Sigmoid colon (tissue), 7 donors: ENCODE data around the gene PRSS48. TPM values are rescaled to one million over a fixed set of nuclear protein-coding genes. Genes with fewer than 3 reads are reported as not detected.
"Not testable (repeated sequence)": the region's sequence is repeated elsewhere in the genome, so short reads cannot be mapped to it uniquely, and the experiment has no call there.

Experiments
- DNase-seq: peaks from one replicate; pipeline ENCODE4 v3.0.0-alpha.2; 2019
- H3K27ac ChIP-seq, 4 donors: fragments of 200-600 bp; sonication (generic); one replicate each; pipeline ENCODE4 v1.5.1; 2016 to 2019; ENCODE audit warnings: mild to moderate bottlenecking in 1 of 4
- H3K27me3 ChIP-seq, 3 donors: fragments of 200-600 bp; sonication (generic); one replicate each; pipeline ENCODE4 v1.5.1; 2019; ENCODE audit warnings: mild to moderate bottlenecking in 1 of 3
- H3K36me3 ChIP-seq, 4 donors: fragments of 200-600 bp; sonication (generic); one replicate each; pipeline ENCODE4 v1.5.1; 2016 to 2019
- H3K4me1 ChIP-seq, 4 donors: fragments of 200-600 bp; sonication (generic); one replicate each; pipeline ENCODE4 v1.5.1; 2017 to 2019
- H3K4me3 ChIP-seq, 4 donors: fragments of 200-600 bp; sonication (generic); one replicate each; pipeline ENCODE4 v1.5.1; 2017 to 2019; ENCODE audit warnings: mild to moderate bottlenecking in 2 of 4, moderate library complexity in 1 of 4
- H3K9me3 ChIP-seq, 4 donors: fragments of 200-600 bp in 3 of 4; sonication (generic) in 3 of 4; one replicate each; pipeline versions ENCODE4 v1.5.1 to v1.6.1; 2013 to 2019
- EP300 ChIP-seq, 4 donors: sonication (generic); formaldehyde crosslinking; IDR thresholded peaks; one replicate each; pipeline ENCODE4 v1.6.1; 2017; ENCODE audit warnings: antibody characterized with exemption in 4 of 4
- POLR2A ChIP-seq, 2 donors: fragments of 450-650 bp; IDR thresholded peaks; one replicate each; pipeline ENCODE4 v1.6.1; 2016; ENCODE audit warnings: antibody characterized with exemption in 2 of 2, mild to moderate bottlenecking in 2 of 2, moderate library complexity in 2 of 2
- POLR2AphosphoS5 ChIP-seq, 4 donors: sonication (generic); formaldehyde crosslinking; IDR thresholded peaks; one replicate each; pipeline ENCODE4 v1.6.1; 2017; ENCODE audit warnings: antibody characterized with exemption in 4 of 4
- WGBS, 2 donors: extraction: QIAGEN DNeasy Blood & Tissue Kit; methylation state at CpG; one replicate each; pipeline ENCODE4 v1.1.7; 2013; 5-methylcytosine and 5-hydroxymethylcytosine counted together
- intact Hi-C: fragments of 100-400 bp; cut with DNase I; formaldehyde crosslinking; loops from one replicate; pipeline ENCODE4 v1.15.1; 2023
- polyA plus RNA-seq, 3 donors: library from polyadenylated mRNA; stranded (reverse); fragments of 200-250 nt; gene quantifications; one replicate each; pipeline ENCODE4 v1.2.3, GENCODE V29; 2013
- total RNA-seq, 4 donors: library from RNA; depleted of rRNA; stranded (reverse); fragments of >200 nt; gene quantifications; one replicate each; pipeline ENCODE4 v1.1.0, GENCODE V29; 2016
- TF ChIP-seq, protein P1 (sequence below), 4 experiments: fragments of 450-650 bp in 3 of 4; fragments of 200-600 bp in 1 of 4; IDR thresholded peaks; one replicate each; pipeline ENCODE4 v1.5.1; 2016 to 2019; ENCODE audit warnings: antibody characterized with exemption in 4 of 4, mild to moderate bottlenecking in 3 of 4, moderate library complexity in 2 of 4
- donor health status: healthy with polysubstance abuse.
- donor health status: Bipolar disorder and iron deficiency.
- donor health status: healthy.

Gene PRSS48
- total and polyA plus RNA-seq, 7 donors, result not detected

DNA sequence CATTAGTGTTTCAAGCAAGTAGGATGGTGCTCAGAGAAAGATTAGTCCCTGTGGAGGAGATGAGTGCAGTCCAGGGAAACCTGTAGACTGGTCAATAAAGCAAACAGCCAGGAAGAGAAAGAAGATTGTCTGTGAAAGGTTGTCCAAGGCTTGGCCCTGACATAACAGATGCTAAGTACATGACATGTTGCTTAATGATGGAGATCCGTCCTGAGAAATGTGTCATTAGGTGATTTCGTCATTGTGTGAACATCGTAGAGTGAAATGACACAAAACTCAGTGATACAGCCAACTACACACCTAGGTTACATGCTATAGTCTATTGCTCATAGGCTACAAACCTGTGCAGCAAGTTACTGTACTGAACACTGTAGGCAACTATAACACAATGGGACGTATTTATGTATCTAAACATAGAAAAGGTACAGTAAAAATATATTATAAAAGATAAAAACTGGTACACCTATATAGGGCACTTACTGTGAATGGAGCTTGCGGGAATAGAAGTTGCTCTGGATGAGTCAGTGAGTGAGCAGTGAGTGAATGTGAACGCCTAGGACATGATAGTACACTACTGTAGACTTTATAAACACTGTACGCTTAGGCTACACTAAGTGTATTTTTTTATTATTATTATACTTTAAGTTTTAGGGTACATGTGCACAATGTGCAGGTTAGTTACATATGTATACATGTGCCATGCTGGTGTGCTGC lies 9.0 kb upstream of the PRSS48 start:
- intact Hi-C loops, result no loop called here
- WGBS, 2 donors, result 78 to 86% methylated on average over 7 of the region's 7 CpGs
- Histone ChIP-seq H3K4me3 (no peak overlapping the region), H3K9me3 (no peaks in the 10 kb centered on the region), H3K4me1 (peaks cover 0 to 31% (median 16%) of the 10 kb centered on the region in 4 donors), H3K27me3 (no peaks in the 10 kb centered on the region), H3K36me3 (no peaks in the 10 kb centered on the region), H3K27ac (no peak overlapping the region)
- DNase-seq, result no peak
- TF ChIP-seq POLR2A (IDR thresholded peaks at IDR 0.05), result no peak
- no peak for TF ChIP-seq EP300 (IDR thresholded peaks at IDR 0.05)
- TF ChIP-seq POLR2AphosphoS5 (IDR thresholded peaks at IDR 0.05), result no peak
- TF ChIP-seq, protein P1, sequence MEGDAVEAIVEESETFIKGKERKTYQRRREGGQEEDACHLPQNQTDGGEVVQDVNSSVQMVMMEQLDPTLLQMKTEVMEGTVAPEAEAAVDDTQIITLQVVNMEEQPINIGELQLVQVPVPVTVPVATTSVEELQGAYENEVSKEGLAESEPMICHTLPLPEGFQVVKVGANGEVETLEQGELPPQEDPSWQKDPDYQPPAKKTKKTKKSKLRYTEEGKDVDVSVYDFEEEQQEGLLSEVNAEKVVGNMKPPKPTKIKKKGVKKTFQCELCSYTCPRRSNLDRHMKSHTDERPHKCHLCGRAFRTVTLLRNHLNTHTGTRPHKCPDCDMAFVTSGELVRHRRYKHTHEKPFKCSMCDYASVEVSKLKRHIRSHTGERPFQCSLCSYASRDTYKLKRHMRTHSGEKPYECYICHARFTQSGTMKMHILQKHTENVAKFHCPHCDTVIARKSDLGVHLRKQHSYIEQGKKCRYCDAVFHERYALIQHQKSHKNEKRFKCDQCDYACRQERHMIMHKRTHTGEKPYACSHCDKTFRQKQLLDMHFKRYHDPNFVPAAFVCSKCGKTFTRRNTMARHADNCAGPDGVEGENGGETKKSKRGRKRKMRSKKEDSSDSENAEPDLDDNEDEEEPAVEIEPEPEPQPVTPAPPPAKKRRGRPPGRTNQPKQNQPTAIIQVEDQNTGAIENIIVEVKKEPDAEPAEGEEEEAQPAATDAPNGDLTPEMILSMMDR (IDR thresholded peaks at IDR 0.05), result no peak

DNA sequence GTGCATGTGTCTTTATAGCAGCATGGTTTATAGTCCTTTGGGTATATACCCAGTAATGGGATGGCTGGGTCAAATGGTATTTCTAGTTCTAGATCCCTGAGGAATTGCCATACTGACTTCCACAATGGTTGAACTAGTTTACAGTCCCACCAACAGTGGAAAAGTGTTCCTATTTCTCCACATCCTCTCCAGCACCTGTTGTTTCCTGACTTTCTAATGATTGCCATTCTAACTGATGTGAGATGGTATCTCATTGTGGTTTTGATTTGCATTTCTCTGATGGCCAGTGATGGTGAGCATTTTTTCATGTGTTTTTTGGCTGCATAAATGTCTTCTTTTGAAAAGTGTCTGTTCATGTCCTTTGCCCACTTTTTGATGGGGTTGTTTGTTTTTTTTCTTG lies 8.1 kb upstream of the PRSS48 start:
- H3K4me3 ChIP-seq, DNase-seq, intact Hi-C loops, H3K9me3 ChIP-seq, H3K27me3 ChIP-seq, H3K36me3 ChIP-seq, H3K27ac ChIP-seq: not testable (repeated sequence)
- peaks cover 0 to 28% (median 9%) of the 10 kb centered on the region in 4 donors for H3K4me1 ChIP-seq

DNA sequence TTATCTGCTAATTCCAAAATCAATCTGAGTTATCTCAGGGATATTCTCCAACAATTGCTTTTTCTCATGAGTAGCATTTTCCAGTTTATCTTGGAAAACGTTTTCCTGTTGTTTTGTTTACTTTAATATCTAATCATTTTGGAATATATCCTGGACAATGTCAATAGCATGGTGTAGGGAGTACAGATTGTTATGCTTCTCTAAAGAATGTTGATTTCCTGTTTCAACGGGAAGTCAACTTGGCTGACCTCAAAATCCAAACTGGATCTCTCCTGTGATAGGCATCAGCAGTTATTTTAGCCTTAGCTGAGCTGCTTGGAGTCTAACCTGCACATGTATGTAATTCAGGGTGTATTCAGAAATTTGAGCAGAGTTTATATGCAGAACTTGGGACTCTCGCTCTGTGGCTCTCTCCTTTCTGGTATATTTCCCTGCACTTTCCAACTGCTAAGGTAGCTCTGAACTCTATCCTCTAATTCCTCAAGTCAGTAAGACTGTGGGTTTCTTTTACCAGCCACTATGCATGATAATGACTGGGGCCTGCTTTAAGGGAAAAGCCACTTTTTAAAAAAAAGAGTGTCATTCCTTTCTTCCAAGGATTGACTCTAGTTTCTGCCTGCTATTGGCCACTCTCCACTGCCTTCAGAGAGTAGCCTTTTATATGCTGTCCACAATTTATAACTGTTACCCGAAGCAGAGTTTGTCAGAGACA lies 7.7 kb downstream of the PRSS48 start:
- Histone ChIP-seq H3K27me3 (no peaks in the 10 kb centered on the region), H3K36me3 (no peaks in the 10 kb centered on the region), H3K9me3 (no peaks in the 10 kb centered on the region), H3K4me3 (no peak overlapping the region), H3K27ac (no peak overlapping the region), H3K4me1 (peaks cover 0 to 21% (median 8%) of the 10 kb centered on the region in 4 donors)
- intact Hi-C loops, result no loop called here
- no peak for DNase-seq
- TF ChIP-seq POLR2A (IDR thresholded peaks at IDR 0.05) (no peak), EP300 (IDR thresholded peaks at IDR 0.05) (no peak), POLR2AphosphoS5 (IDR thresholded peaks at IDR 0.05) (no peak)
- TF ChIP-seq, protein P1 (IDR thresholded peaks at IDR 0.05), result no peak
- 54 to 55% methylated on average over 4 of the region's 4 CpGs for WGBS, 2 donors

DNA sequence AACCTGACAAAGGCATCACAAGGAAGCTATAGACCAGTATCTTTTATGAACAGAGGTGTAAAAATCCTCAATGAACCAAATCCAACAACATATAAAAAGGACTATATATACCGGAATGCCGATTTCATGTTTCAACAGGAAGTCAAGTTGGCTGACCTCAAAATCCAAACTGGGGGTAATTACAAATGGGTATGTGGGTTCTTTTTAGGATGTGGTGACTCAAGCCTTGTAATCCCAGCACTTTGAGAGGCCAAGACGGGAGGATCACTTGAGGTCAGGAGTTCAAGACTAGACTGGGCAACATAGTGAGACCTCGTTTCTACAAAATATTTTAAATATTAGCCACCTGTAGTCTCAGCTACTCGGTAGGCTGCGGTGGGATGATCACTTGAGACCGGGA lies 10.4 kb downstream of the PRSS48 start:
- no peaks in the 10 kb centered on the region for H3K36me3 ChIP-seq
- DNase-seq, result no peak
- no peak overlapping the region for H3K4me3 ChIP-seq
- no peaks in the 10 kb centered on the region for H3K9me3 ChIP-seq
- intact Hi-C loops, result no loop called here
- no peak for TF ChIP-seq POLR2AphosphoS5 (IDR thresholded peaks at IDR 0.05)
- TF ChIP-seq, protein P1 (IDR thresholded peaks at IDR 0.05), result no peak
- no peak for TF ChIP-seq EP300 (IDR thresholded peaks at IDR 0.05)
- no peak for TF ChIP-seq POLR2A (IDR thresholded peaks at IDR 0.05)
- WGBS, 2 donors, result 89 to 95% methylated on average over 7 of the region's 7 CpGs
- H3K27me3 ChIP-seq, result no peaks in the 10 kb centered on the region
- H3K4me1 ChIP-seq, result peaks cover 0 to 20% (median 8%) of the 10 kb centered on the region in 4 donors
- no peak overlapping the region for H3K27ac ChIP-seq

DNA sequence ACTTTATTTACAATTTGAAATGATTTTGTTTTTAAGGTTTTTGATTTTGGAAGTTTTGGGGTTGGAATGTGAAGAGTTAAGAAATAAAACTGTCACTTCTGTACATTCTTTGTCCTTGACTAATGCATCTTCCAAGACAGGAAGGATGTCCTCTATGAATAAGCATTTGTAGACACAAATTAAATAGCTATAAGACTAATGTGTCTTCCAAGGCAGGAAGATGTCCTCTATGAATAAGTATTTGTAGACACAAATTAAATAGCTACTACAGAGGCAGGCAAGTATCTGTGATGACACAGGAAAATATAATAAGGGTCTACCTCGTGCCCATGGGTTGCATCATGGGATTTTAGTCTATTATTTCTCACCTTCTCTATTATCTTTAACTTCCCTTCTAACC lies 14.5 kb downstream of the PRSS48 start:
- no peaks in the 10 kb centered on the region for H3K9me3 ChIP-seq
- no peak overlapping the region for H3K4me3 ChIP-seq
- TF ChIP-seq EP300 (IDR thresholded peaks at IDR 0.05) (no peak), POLR2AphosphoS5 (IDR thresholded peaks at IDR 0.05) (no peak), POLR2A (IDR thresholded peaks at IDR 0.05) (no peak)
- TF ChIP-seq, protein P1 (IDR thresholded peaks at IDR 0.05), result no peak
- no peak overlapping the region for H3K27ac ChIP-seq
- intact Hi-C loops, result no loop called here
- no peak for DNase-seq
- H3K4me1 ChIP-seq, result peaks cover 0 to 29% (median 13%) of the 10 kb centered on the region in 4 donors
- H3K27me3 ChIP-seq, result no peaks in the 10 kb centered on the region
- H3K36me3 ChIP-seq, result no peaks in the 10 kb centered on the region
- 58 to 67% methylated on average over 1 of the region's 1 CpG for WGBS, 2 donors
